Activated CD4-positive, alpha-beta T cell treated with anti-CD3 and anti-CD28 coated beads, Interleukin-2, Interleukin-4, amounts not matched to agents 100 ng/mL and 50 ng/mL, durations not matched to agents 16 hours and 8 hours (primary cell): ENCODE results near the gene DCTPP1.
"Not testable (repeated sequence)": the region's sequence is repeated elsewhere in the genome, so short reads cannot be mapped to it uniquely, and the experiment has no call there.

Source experiments
- DNase-seq: peaks from one replicate; pipeline ENCODE4 v3.0.0-alpha.2; 2020; ENCODE audit warnings: low spot score

The DCTPP1 gene

DNA sequence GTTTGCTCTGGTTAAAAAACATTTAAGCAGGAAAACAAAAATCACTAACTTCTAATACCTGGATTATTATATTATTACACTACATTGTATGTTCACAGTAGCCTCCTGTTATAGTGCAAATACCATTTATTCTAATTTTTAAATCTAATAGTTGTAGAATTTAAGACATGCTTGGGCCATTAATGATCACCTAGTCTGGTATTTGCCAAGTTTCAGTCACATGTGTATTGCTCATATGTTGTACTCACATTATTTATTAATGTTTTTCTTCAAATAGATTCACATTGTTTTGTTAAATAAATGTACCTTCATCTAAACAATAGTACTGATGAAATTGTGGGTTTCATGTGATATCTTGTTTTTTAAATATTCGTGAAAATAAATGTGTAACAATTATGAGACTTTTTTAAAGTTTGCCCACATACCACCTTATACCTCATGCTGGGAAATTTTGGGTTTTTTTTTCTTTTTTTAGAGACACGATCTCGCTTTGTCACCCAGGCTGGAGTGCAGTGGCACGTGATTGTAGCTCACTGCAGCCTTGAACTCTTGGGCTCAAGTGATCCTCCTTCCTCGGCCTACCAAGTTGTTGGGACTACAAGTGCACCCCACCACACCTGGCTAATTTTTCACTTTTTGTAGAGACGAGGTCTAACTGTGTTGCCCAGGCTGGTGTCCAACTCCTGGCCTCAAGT is 16.6 kb downstream of the DCTPP1 start:
- DNase-seq: no peak

DNA sequence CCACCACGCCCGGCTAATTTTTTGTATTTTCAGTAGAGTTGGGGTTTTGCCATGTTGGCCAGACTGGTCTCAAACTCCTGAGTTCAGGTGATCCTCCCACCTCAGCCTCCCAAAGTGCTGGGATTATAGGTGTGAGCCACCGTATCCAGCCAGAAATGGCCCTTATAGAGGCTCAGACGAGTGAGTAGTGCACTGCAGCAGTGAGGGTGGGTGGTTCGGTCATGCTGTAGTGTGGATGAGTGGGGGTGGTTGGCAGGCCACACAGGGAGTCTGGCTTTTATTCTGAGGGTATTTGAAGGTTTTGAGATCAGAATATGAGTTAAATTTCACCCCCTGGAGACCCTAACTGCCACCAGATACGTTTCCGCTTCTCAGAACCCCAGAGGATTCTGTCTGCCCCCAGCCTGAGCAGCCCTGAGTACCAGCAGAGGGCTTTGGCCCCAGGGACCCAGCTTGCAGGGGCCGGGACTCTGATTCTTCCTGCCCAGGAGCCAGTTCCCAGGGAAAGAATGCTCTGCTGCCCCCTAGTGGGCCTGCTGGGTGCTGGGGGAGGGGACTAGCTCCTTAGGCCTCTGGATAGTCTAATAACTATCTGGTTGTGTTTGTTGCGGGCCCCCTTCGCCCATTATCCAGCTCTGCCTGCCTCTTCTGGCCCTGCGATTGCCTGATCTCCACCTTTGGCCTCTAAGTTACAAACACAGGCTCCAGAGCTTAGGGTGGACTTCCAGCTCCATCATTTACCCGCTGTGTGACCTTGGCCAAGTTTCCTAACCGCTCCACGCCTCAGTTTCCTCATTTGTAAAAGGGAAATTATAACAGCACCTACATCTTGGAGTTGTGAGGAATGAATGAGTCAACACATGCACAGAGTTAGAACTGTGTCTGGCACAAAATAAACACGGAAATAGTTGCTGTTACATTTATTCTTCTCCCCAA is 20.4 kb downstream of the DCTPP1 start:
- peak; percentile 94 for DNase-seq

DNA sequence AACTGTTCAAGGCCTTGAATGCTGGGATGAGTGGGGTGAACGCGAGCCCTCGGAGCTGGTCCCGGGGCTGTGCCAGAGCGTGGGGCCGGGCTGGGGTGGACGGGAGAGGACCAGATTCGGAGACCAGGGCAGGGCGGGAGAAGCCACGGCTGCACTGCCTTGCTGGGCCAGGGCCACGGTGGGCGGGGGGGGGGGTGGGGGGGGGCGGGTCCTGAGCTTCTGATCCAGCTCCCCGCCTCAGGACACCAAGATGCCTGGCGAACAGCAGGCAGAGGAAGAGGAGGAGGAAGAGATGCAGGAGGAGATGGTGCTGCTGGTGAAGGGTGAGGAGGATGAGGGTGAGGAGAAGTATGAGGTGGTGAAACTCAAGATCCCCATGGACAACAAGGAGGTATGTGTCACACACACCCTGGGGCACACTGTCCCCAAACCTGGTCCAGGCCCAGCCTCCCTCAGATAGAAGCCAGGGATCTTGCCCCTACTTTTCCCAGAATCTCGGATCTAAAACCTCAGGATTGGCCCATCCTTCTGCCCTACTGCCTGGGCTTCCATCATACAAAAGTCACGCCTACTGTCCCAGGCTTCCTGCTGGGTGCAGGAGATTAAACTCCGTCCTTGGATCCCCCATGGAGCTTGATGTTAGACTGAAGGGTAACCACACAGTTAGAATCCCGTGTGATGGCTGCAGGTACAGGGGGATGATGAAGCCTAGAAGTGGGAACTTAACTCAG is 21.9 kb downstream of the DCTPP1 start:
- DNase-seq: no peak

DNA sequence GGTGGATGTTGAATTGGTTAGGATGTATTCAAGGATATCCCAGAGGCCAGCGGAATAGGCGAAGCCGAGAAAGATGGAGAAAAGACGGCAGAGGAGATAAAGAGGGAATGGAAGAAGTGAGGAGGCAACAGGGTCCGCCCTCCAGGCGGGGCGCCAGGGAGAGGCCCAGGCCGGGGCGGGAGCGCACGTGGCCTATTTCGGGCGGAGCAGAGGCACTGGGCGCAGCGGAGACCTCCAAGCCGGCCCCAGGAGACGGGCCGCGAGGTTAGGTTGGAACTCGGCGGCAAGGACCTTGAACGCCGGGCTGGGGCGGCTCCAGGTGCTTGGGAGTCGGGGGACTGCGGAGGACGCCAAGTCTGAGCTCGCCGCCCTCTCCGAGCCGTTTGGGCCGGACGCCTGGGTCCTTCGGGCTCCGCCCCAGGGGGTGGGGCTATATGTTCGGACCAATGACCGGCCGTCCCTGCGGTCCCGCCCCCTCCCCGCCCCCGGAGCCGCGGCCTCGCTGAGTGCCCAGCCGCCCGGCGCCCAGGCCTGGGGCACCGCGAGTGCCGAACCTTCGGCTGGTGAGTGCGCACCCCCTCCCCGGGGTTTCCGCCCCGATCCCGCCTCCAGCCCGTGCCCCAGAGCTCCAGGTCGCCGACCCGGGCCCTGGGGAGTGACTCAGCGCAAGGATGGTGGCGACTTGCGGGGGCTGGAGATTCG is 22.6 kb downstream of the DCTPP1 start, which contains the start of gene ZNF771:
Gene ZNF771 (plus strand): TSS at position 505 of the 702 bp plus-strand sequence. CDS start 448 bp downstream, outside the sequence.
- peak; percentile 95 for DNase-seq

DNA sequence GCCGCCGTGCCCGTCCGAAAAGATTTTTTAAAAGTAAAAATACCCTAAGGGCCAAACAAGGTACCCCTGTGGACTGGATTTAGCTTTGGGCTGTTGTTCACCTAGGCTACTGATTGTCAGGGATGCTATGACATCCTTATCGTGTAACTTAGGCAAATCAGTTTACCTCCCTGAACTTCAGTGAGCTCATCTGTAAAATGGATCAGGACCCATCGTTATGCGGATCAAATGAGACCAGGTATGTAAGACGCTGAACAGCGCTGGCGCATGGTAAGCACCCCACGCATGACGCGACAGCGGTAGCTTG is 23.1 kb downstream of the DCTPP1 start:
- DNase-seq: no peak

DNA sequence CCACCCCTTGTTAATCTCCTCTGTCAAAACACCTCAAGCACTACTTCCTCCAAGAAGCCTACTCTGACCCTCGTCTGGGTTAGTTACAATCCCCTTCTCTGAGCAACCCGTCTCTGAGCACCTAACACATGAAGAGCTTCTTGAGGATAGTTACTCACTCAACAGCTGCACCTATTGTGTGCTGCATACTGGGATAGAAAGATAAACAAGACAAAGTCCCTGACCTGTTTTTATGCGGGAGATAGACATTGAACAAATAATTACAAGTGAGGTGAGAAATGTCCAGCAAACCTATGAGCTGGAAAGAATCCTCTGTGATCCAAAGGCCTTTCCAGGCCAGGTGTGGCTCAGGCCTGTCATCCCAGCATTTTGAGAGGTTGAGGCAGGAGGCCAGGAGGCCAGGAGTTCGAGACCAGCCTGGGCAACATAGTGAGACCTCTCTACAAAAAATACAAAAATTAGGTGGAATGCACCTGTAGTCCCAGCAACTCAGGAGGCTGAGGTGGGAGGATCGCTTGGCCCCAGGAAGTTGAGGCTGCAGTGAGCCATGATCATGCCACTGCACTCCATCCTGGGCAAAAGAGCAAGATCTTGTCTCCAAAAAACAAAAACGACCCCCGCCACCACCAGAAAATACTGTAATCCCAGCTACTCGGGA is 27.9 kb downstream of the DCTPP1 start:
- DNase-seq: no peak

DNA sequence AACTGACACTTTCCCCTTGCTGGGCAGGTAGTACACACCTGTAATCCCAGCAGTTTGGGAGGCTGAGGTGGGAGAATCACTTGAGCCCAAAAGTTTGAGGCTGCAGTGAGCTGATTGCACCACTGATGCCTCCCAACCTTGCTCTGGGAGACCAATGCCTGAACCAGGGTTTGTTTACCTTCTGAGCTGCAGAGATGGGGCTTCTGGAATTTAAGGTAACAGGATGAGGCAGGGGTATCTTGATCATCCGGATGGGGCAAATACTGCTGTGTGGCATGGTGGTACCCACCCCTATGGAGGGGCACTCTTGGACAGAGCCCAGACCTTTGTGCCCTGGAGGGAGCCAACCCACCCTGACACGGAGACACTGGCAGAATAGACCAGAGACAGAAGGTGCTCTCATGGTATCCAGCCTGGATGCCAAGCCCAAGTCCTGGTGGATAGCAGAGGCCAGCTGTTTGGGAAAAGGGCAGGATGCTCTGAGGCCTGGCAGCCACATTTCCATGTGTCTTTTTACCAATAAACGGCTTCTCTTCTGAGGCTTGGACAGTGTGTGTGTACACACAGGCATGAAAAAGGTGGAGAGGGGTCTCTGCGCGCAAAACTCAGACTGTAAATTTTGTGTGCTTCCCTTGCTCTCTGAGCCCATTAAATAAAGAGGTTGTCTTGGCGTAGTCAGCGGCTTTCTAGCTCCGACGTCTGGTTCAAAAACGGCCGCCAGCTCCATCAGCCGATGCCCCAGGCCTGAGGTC is 30.2 kb downstream of the DCTPP1 start:
- DNase-seq: no peak

DNA sequence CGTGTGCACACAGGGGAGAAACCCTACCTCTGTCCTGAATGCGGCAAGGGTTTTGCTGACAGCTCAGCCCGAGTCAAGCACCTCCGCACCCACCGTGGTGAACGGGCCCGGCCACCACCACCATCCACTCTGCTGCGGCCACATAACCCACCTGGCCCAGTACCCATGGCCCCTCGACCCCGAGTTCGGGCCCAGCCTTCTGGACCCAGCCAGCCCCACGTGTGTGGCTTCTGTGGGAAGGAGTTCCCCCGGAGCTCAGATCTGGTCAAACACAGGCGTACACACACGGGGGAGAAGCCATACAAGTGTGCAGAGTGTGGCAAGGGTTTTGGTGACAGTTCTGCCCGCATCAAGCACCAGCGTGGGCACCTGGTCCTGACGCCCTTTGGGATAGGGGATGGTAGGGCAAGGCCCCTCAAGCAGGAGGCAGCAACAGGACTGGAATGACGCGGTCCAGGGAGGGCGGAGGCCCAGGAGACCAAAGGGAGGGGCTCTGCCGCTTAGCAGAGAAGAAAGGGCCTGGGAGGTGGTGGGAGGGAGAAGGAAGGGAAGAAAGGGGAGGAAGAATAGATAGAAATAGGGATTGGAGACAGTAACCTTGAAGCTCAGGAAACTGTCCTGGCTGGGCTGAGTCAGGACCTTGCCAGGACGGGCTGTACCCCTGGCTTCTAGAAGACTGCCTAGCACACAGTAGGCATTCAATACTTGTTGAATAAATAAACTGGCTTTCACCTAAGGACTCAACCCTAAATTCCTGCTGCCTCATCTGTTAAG is 31.0 kb downstream of the DCTPP1 start:
- no peak for DNase-seq

DNA sequence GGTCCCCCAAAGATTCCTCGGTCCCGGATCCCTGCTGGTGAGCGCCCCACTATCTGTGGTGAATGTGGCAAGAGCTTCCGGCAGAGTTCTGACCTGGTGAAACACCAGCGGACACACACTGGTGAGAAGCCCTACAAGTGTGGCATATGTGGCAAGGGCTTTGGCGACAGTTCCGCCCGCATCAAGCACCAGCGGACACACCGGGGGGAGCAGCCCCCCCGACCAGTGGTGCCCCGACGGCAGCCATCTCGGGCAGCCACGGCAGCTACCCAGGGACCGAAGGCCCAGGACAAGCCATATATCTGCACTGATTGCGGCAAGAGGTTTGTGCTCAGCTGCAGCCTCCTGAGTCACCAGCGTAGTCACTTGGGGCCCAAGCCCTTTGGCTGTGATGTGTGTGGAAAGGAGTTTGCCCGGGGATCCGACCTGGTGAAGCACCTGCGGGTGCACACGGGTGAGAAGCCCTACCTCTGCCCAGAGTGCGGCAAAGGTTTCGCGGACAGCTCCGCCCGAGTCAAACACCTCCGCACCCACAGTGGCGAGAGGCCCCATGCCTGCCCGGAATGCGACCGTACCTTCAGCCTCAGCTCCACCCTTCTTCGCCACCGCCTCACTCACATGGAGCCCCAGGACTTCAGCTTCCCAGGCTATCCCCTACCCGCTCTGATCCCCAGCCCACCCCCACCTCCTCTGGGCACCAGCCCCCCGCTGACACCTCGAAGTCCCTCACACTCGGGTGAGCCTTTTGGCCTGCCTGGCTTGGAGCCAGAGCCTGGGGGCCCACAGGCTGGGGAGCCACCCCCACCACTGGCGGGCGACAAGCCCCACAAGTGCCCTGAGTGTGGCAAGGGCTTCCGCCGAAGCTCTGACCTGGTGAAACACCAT is 31.8 kb downstream of the DCTPP1 start:
- no peak for DNase-seq

DNA sequence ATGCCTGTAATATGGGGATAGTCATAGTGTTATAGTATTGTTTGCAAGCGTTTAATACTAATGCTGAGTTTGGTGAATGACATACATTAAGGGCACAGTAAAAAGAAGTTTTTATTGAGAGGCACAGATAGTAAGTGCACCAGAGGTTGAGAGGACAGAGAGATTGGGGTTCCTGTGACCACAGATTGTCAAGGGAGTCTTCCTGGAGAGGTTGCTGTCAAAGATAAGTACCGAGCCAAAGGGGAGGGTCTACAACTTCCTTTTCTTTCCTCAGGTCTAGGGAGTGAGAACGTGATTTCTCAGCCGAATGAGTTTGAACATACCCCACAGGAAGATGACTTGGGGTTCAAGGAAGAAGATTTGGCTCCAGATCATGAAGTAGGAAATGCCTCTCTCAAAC is 32.8 kb downstream of the DCTPP1 start:
- no peak for DNase-seq

DNA sequence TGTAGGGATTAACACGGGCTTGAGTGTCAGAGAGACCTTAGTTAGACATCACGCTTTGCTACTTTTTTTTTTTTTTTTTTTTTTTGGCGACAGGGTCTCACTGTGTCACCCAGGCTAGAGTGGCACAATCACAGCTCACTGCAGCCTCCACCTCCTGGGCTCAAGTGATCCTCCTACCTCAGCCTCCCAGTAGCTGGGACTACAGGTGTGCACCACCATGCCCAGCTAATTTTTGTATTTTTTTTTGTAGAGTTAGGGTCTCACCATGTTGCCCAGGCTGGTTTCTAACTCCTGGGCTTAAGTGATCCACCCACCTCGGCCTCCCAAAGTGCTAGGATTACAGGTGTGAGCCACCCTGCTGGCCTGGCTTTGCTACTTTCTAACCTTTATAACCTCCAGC is 33.2 kb downstream of the DCTPP1 start:
- not testable (repeated sequence) for DNase-seq

DNA sequence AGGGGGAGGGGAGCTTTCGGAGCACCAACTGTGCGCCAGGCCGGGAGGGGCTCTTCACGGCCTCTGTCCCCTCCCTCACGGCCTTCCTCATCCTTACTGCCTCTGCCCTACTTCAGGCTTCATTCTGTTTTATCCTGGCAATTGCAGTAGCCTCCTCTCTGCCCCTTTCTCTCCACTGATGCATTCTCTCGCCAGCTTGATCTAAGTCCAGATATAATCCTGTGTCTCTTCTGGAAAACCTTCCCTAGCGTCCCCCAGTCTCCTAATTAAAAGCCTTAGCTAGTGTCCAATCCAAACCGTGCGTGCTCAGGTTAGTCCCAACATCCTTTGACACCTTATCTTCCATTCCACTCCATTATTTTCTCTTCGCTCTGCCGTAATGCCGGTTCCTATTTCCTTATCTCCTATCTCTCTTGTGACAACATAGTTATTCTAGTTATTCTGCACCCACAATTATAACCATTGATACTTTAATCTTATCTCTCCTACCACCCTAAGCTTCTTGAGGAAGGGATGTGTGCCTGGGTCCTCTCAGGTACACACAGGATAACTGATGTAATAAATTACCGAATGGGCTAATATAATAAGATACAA is 33.7 kb downstream of the DCTPP1 start:
- no peak for DNase-seq

DNA sequence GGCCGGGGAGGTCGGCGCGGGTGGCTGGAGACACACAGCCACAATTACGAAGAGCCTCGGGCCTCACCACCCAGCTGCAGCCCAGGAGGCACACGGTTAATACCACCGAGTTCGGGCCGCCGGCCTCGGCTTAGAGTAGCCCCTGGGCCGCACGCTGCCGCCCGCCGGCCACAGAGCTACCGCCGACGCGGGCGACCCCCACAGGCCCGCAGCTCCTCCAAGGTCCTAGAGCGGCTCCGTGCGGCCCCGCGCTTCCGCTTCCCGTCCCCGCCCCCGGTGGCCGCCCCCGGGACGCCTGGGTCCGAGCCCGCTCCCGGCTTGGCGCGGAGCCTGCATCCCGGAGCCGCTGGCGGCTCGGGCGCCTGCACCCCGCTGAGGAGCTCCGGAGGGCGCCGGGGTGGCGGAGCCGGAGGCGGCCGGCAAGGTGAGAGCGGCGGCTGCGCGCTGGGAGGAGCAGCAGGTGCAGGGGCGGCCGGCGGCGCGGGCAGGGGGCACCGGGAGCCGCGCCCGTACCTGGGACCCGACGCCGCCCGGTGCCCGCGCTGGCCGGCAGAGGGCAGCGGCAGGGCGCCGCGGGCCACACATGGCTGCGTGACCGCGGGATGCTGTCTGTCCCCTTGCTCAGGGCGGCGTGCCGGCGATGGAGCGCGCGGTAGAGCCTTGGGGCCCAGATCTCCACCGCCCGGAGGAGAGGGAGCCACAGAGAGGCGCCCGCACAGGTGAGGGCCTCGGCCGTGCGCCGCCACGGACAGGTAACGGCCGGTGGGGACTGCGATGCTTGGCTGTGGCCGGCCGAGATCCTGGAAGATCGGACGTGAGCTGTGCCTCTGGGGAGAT is 34.5 kb downstream of the DCTPP1 start, which contains the start of gene ZNF48:
Gene ZNF48 (plus strand): TSS at position 266 of the 837 bp plus-strand sequence. CDS start 375 bp downstream, at position 641.
- peak; percentile 44 for DNase-seq

DNA sequence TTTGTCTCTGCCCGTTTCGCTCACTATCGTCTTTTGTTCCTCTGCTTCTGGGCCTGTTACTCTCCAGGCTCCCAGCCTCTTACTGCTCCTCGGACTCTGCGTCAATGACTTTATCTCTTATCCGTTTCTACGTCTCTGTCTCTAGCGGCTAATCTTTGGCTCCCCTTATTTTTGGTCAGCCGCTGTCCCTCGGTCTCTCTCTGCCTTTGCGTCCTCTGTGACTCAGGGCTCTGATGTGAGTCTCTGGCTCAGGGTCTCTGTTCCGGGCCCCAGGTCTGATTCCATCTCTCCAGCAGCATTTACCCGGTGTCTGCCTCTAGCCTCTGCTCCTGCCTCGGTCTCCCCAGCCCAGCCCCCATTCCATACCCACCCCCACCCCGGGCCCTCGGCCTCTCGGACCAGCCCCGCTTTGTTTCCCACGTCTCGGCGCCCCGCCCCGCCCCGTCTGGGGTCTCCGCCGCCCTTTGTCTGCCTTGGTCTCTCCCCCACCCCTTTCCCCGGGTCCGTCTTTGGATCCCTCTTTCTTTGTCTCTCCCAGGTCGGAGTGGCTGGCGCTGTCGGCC is 35.2 kb downstream of the DCTPP1 start:
- no peak for DNase-seq

DNA sequence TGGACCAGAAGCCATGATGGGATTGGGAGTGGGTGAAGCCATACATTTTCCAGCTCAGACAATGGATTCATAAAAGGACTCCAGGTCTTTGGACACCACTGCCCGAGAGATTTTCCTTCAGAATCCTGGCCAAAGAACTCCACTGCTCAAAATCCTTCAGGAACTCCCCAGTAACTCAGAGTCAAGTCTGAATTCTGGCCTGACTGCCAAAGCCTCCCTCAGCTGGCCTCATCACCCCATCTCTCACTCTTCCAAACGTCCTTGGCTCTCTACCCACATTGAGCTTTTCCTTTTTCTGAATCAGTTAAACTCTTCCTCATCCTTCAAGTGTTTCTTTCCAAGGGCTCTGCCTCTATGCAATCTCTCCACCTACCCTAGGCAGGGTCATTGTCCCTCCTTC is 46.3 kb downstream of the DCTPP1 start:
- DNase-seq: no peak

DNA sequence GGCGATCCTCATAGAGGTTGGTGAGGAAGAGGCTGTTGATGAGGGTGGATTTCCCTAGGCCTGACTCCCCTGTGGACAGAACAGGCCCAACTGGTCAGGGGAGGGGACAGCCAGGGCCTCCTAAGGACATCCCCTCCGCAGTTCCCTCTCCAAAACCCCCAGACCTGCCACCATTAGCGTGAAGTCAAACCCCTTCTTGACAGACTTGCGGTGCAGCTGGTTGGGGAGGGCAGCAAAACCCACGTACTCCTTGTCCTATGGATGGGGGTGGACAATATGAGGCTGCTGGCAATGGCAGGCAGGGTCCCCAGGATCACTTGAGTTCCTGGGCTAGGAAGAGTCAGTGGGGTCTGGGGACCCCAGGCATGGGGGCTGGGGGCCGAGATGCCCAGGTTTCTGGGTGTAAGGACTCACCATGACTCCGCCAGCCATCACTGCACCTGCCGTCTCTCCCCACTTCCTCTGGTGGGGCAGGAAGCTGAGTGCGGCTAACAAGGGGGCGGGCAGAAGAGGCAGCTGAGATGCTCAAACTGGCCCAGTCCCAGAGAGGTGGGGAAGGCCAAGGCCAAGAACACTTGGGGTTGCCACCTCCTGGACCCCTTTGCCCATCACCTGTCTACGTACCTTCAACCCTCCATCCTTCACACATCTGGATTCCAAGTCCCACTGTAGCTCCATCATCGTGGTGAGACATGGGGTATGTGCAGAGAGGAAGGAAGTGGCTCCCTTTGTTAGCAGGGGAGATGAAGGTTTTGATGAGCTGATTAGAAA is 47.5 kb downstream of the DCTPP1 start, which contains the start of gene SEPTIN1:
Gene SEPTIN1 (minus strand): TSS at position 451 of the 771 bp plus-strand sequence. CDS start 19 bp downstream, at position 432.
- DNase-seq: peak; percentile 87
